GM12892 (cell line): ENCODE results near the gene KRTAP10-6.
"Not testable (repeated sequence)": the region's sequence is repeated elsewhere in the genome, so short reads cannot be mapped to it uniquely, and the experiment has no call there.

Source experiments
- POLR2A ChIP-seq: IDR thresholded peaks from 2 replicates; pipeline ENCODE4 v1.6.1; 2011; ENCODE audit warnings: low read depth, low read length, control low read depth
- POLR2AphosphoS5 ChIP-seq: IDR thresholded peaks from 2 replicates; pipeline ENCODE4 v1.6.1; 2011; ENCODE audit warnings: low read depth, low read length, control low read depth
- TAF1 ChIP-seq: IDR thresholded peaks from 2 replicates; pipeline ENCODE4 v1.6.1; 2011; ENCODE audit warnings: low read depth, mild to moderate bottlenecking, control low read depth, low read length, borderline replicate concordance

GRCh38 chr21:44601091-44601490, 8.8 kb upstream of the KRTAP10-6 start:
- TF ChIP-seq POLR2A, POLR2AphosphoS5, TAF1: not testable (repeated sequence)
